ENCODE measurements around the gene CBX8.

Gene CBX8

GRCh38 chr17:79749958-79750357, 46.9 kb downstream of the CBX8 start:
- Histone ChIP-seq H3K9me3 (ENCODE audit: control insufficient read depth, insufficient read depth, low read length) (no peaks in the 10 kb centered on the region), H3K79me2 (ENCODE audit: control insufficient read depth, low read length) (no peaks in the 10 kb centered on the region), H3K4me1 (ENCODE audit: control insufficient read depth, low read length) (no peaks in the 10 kb centered on the region), H3K9me2 (replicated peaks; ENCODE audit: control insufficient read depth, low read length) (no peaks in the 10 kb centered on the region), H3K27ac (ENCODE audit: low read depth, low read length) (no peak overlapping the region), H4K20me1 (ENCODE audit: control insufficient read depth, insufficient read depth, low read depth, low read length) (no peaks in the 10 kb centered on the region), H3K4me3 (ENCODE audit: low read length) (no peak overlapping the region), H3K27me3 (ENCODE audit: control insufficient read depth, low read length) (peaks cover 6% of the 10 kb centered on the region; the same call in 1 of the 2 replicates), H3F3A (ENCODE audit: control insufficient read depth, insufficient read depth) (peaks cover 7% of the 10 kb centered on the region; the same call in 1 of the 2 replicates), H3K4me2 (ENCODE audit: low read length) (no peak overlapping the region), H3K36me3 (ENCODE audit: control insufficient read depth, low read length) (no peaks in the 10 kb centered on the region)
- TF ChIP-seq, protein P1, sequence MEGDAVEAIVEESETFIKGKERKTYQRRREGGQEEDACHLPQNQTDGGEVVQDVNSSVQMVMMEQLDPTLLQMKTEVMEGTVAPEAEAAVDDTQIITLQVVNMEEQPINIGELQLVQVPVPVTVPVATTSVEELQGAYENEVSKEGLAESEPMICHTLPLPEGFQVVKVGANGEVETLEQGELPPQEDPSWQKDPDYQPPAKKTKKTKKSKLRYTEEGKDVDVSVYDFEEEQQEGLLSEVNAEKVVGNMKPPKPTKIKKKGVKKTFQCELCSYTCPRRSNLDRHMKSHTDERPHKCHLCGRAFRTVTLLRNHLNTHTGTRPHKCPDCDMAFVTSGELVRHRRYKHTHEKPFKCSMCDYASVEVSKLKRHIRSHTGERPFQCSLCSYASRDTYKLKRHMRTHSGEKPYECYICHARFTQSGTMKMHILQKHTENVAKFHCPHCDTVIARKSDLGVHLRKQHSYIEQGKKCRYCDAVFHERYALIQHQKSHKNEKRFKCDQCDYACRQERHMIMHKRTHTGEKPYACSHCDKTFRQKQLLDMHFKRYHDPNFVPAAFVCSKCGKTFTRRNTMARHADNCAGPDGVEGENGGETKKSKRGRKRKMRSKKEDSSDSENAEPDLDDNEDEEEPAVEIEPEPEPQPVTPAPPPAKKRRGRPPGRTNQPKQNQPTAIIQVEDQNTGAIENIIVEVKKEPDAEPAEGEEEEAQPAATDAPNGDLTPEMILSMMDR (IDR thresholded peaks at IDR 0.05; ENCODE audit: low read depth, low read length, poor library complexity, severe bottlenecking) = no peak
- no peak for TF ChIP-seq EZH2phosphoT487 (IDR thresholded peaks at IDR 0.05; ENCODE audit: borderline replicate concordance, low read length)

- Histone ChIP-seq H4K20me1 (ENCODE audit: control insufficient read depth, insufficient read depth, low read depth, low read length) (no peaks in the 10 kb centered on the region), H3F3A (ENCODE audit: control insufficient read depth, insufficient read depth) (peaks cover 7% of the 10 kb centered on the region; the same call in 1 of the 2 replicates), H3K27ac (ENCODE audit: low read depth, low read length) (no peak overlapping the region), H3K36me3 (ENCODE audit: control insufficient read depth, low read length) (no peaks in the 10 kb centered on the region), H3K4me2 (ENCODE audit: low read length) (no peak overlapping the region), H3K4me3 (ENCODE audit: low read length) (no peak overlapping the region), H3K79me2 (ENCODE audit: control insufficient read depth, low read length) (no peaks in the 10 kb centered on the region), H3K4me1 (ENCODE audit: control insufficient read depth, low read length) (no peaks in the 10 kb centered on the region), H3K9me2 (replicated peaks; ENCODE audit: control insufficient read depth, low read length) (no peaks in the 10 kb centered on the region), H3K9me3 (ENCODE audit: control insufficient read depth, insufficient read depth, low read length) (no peaks in the 10 kb centered on the region), H3K27me3 (ENCODE audit: control insufficient read depth, low read length) (peaks cover 6% of the 10 kb centered on the region; the same call in 1 of the 2 replicates)
- TF ChIP-seq EZH2phosphoT487 (IDR thresholded peaks at IDR 0.05; ENCODE audit: borderline replicate concordance, low read length) = no peak
- TF ChIP-seq, protein P1 (IDR thresholded peaks at IDR 0.05; ENCODE audit: low read depth, low read length, poor library complexity, severe bottlenecking) = no peak
Measured at GRCh38 chr17:79749156-79749815, 47.6 kb downstream of the CBX8 start.

- Histone ChIP-seq H3K9me2 (replicated peaks; ENCODE audit: control insufficient read depth, low read length) (no peaks in the 10 kb centered on the region), H3K9me3 (ENCODE audit: control insufficient read depth, insufficient read depth, low read length) (no peaks in the 10 kb centered on the region), H3K27ac (ENCODE audit: low read depth, low read length) (no peak overlapping the region), H3K27me3 (ENCODE audit: control insufficient read depth, low read length) (peaks cover 6% of the 10 kb centered on the region), H3K4me3 (ENCODE audit: low read length) (no peak overlapping the region), H4K20me1 (ENCODE audit: control insufficient read depth, insufficient read depth, low read depth, low read length) (no peaks in the 10 kb centered on the region), H3K4me2 (ENCODE audit: low read length) (no peak overlapping the region), H3K79me2 (ENCODE audit: control insufficient read depth, low read length) (no peaks in the 10 kb centered on the region), H3F3A (ENCODE audit: control insufficient read depth, insufficient read depth) (peaks cover 7% of the 10 kb centered on the region; the same call in 1 of the 2 replicates), H3K4me1 (ENCODE audit: control insufficient read depth, low read length) (no peaks in the 10 kb centered on the region), H3K36me3 (ENCODE audit: control insufficient read depth, low read length) (no peaks in the 10 kb centered on the region)
- no peak for TF ChIP-seq EZH2phosphoT487 (IDR thresholded peaks at IDR 0.05; ENCODE audit: borderline replicate concordance, low read length)
- TF ChIP-seq, protein P1 (IDR thresholded peaks at IDR 0.05; ENCODE audit: low read depth, low read length, poor library complexity, severe bottlenecking) = no peak
Measured at GRCh38 chr17:79748295-79749099, 48.4 kb downstream of the CBX8 start.
